NCI-H2107 treated with DMSO at 0.1 percent for 48 hours (cell line): ENCODE measurements around the gene MAML2.

ENCODE experiments used
- DNase-seq: peaks from one replicate; lab custom pipeline; 2025; ENCODE audit not compliant: unreplicated experiment; lab: John Stamatoyannopoulos, UW

MAML2 gene

GRCh38 chr11:95993438-95994298 is 349.3 kb downstream of the MAML2 start:
- DNase-seq = no peak

GRCh38 chr11:95991545-95991944 is 351.4 kb downstream of the MAML2 start:
- DNase-seq = no peak

- no peak for DNase-seq
These were observed 351.9 kb downstream of the MAML2 start for GRCh38 chr11:95991101-95991500.

GRCh38 chr11:95989780-95990179 is 353.2 kb downstream of the MAML2 start:
- no peak for DNase-seq

- DNase-seq = no peak
These were observed 353.9 kb downstream of the MAML2 start for GRCh38 chr11:95989076-95989605.

- no peak for DNase-seq
These were observed 357.7 kb downstream of the MAML2 start for GRCh38 chr11:95985174-95985808.

GRCh38 chr11:95984072-95984471 is 358.9 kb downstream of the MAML2 start:
- no peak for DNase-seq

- no peak for DNase-seq
These were observed 365.3 kb downstream of the MAML2 start for GRCh38 chr11:95977534-95978174.

GRCh38 chr11:95976550-95976949 is 366.4 kb downstream of the MAML2 start:
- DNase-seq = no peak

GRCh38 chr11:95975343-95975742 is 367.7 kb downstream of the MAML2 start:
- no peak for DNase-seq

GRCh38 chr11:95972060-95972459 is 370.9 kb downstream of the MAML2 start:
- no peak for DNase-seq

GRCh38 chr11:95968585-95968984 is 374.4 kb downstream of the MAML2 start:
- DNase-seq = no peak

GRCh38 chr11:95964281-95964680 is 378.7 kb downstream of the MAML2 start:
- no peak for DNase-seq

GRCh38 chr11:95961758-95962157 is 381.2 kb downstream of the MAML2 start:
- DNase-seq = no peak

- DNase-seq = no peak
These were observed 392.1 kb downstream of the MAML2 start for GRCh38 chr11:95950905-95951304.

- no peak for DNase-seq
These were observed 394.4 kb downstream of the MAML2 start for GRCh38 chr11:95948637-95949036.

- DNase-seq = no peak
These were observed 398.4 kb downstream of the MAML2 start for GRCh38 chr11:95944623-95945022.

GRCh38 chr11:95943546-95943945 is 399.4 kb downstream of the MAML2 start:
- DNase-seq = no peak

- no peak for DNase-seq
These were observed 403.9 kb downstream of the MAML2 start for GRCh38 chr11:95939091-95939490.

- no peak for DNase-seq
These were observed 405.6 kb downstream of the MAML2 start for GRCh38 chr11:95937358-95937757.

GRCh38 chr11:95933594-95933993 is 409.4 kb downstream of the MAML2 start:
- DNase-seq = no peak

- DNase-seq = no peak
These were observed 411.1 kb downstream of the MAML2 start for GRCh38 chr11:95931916-95932315.
